KMS-11 (cell line): Measurements from ENCODE around the gene RBM28.

Experiments used
- H2AFZ ChIP-seq: fragments of 200-600 bp; sonication (generic); 2 replicates; pipeline ENCODE4 v1.6.1; 2016; ENCODE audit warnings: antibody characterized with exemption, mixed run types, low read depth
- H3K27ac ChIP-seq: fragments of 200-600 bp; sonication (generic); 2 replicates; pipeline ENCODE4 v1.6.1; 2016; ENCODE audit warnings: mild to moderate bottlenecking, mixed run types
- H3K27me3 ChIP-seq: fragments of 200-600 bp; sonication (generic); 2 replicates; pipeline ENCODE4 v1.6.1; 2017; ENCODE audit warnings: mild to moderate bottlenecking, low read depth, mixed run types, moderate library complexity; ENCODE audit not compliant: insufficient read depth
- H3K36me3 ChIP-seq: fragments of 200-600 bp; sonication (generic); 2 replicates; pipeline ENCODE4 v1.6.1; 2017; ENCODE audit warnings: mild to moderate bottlenecking, mixed run types; ENCODE audit not compliant: insufficient read depth
- H3K4me1 ChIP-seq: fragments of 200-600 bp; sonication (generic); 2 replicates; pipeline ENCODE4 v1.6.1; 2016; ENCODE audit warnings: mild to moderate bottlenecking, low read depth, mixed run types; ENCODE audit not compliant: poor library complexity, severe bottlenecking
- H3K4me2 ChIP-seq: fragments of 200-600 bp; sonication (generic); 2 replicates; pipeline ENCODE4 v1.7.0; 2016; ENCODE audit warnings: mild to moderate bottlenecking, mixed run types
- H3K4me3 ChIP-seq: fragments of 200-600 bp; sonication (generic); IDR thresholded peaks from 2 replicates; pipeline ENCODE4 v1.6.1; 2017; ENCODE audit warnings: low read depth, low read length, mixed read lengths; ENCODE audit not compliant: insufficient read depth
- H3K79me2 ChIP-seq: fragments of 200-600 bp; sonication (generic); 2 replicates; pipeline ENCODE4 v1.6.1; 2016; ENCODE audit warnings: low read depth, mixed run types; ENCODE audit not compliant: insufficient read depth
- H3K9ac ChIP-seq: fragments of 200-600 bp; sonication (generic); 2 replicates; pipeline ENCODE4 v1.6.1; 2016; ENCODE audit warnings: mild to moderate bottlenecking, mixed run types
- H4K20me1 ChIP-seq: fragments of 200-600 bp; sonication (generic); 2 replicates; pipeline ENCODE4 v1.6.1; 2016; ENCODE audit warnings: mild to moderate bottlenecking, mixed run types; ENCODE audit not compliant: insufficient read depth
- TF ChIP-seq, protein P1 (sequence below): fragments of 200-600 bp; sonication (generic); conservative IDR thresholded peaks from 2 replicates; pipeline ENCODE4 v1.6.1; 2017; ENCODE audit warnings: low read depth, mild to moderate bottlenecking, antibody characterized with exemption, low read length, moderate library complexity, mixed read lengths

RBM28 gene

DNA sequence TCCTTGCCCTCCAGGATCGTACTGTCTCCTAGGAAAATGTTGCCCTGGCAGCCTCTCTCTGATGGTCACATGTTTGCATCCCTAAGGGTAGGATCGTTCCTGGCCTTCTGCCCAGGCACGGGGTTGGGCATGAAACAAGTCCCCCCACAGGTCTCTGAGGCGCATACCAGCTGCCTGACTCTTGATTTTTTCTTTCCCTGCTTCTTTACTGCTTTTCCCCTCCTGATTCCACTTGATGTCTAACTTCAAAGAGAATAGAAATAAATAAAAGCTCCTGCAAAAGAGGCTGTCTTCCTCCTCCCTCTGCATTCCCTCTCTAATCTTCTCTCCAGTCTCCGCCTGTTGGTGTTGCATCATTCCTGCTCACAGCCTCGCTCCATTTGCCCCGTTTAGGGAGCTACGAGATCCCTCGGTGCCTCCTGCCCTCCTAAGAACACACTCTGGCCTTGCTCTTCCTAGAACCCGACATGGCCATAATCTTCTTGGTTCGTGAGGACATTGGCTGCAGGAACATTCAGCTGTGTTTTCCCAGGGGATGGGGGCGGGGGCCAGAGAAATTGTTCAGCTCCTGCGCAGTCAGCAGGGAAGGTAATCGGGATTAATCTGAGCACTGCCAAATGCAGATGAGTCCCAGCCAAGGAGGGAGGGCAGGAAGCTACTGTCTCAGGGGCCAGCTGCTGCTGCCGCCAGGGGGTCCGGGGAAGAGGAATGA is 76.7 kb downstream of the RBM28 start:
- Histone ChIP-seq H3K4me3 (no peak overlapping the region), H4K20me1 (no peaks in the 10 kb centered on the region), H3K9ac (no peak overlapping the region), H3K4me1 (no peaks in the 10 kb centered on the region), H3K79me2 (no peaks in the 10 kb centered on the region), H3K36me3 (no peaks in the 10 kb centered on the region), H3K4me2 (no peak overlapping the region), H3K27ac (no peak overlapping the region), H2AFZ (no peak overlapping the region), H3K27me3 (no peaks in the 10 kb centered on the region)
- TF ChIP-seq, protein P1, sequence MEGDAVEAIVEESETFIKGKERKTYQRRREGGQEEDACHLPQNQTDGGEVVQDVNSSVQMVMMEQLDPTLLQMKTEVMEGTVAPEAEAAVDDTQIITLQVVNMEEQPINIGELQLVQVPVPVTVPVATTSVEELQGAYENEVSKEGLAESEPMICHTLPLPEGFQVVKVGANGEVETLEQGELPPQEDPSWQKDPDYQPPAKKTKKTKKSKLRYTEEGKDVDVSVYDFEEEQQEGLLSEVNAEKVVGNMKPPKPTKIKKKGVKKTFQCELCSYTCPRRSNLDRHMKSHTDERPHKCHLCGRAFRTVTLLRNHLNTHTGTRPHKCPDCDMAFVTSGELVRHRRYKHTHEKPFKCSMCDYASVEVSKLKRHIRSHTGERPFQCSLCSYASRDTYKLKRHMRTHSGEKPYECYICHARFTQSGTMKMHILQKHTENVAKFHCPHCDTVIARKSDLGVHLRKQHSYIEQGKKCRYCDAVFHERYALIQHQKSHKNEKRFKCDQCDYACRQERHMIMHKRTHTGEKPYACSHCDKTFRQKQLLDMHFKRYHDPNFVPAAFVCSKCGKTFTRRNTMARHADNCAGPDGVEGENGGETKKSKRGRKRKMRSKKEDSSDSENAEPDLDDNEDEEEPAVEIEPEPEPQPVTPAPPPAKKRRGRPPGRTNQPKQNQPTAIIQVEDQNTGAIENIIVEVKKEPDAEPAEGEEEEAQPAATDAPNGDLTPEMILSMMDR: no peak

DNA sequence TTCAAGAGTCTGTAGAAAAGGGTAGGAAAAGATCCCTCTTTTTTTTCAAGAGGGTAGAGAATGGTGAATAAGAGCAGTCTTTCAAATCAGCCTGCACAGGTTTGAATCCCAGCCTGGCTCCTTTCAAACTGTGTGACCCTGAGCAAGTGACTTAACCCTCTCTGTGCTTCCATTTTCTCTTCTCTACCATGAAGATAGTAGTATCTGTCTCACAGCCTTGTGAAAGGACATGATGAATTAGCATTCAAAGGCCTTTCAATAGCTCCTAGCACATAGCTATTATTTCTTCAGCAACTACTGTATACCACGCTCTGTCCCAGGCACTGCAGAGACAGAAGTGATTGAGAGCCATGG is 77.2 kb downstream of the RBM28 start:
- Histone ChIP-seq H2AFZ (no peak overlapping the region), H4K20me1 (no peaks in the 10 kb centered on the region), H3K27ac (no peak overlapping the region), H3K79me2 (no peaks in the 10 kb centered on the region), H3K4me1 (no peaks in the 10 kb centered on the region), H3K9ac (no peak overlapping the region), H3K27me3 (no peaks in the 10 kb centered on the region), H3K4me2 (no peak overlapping the region), H3K36me3 (no peaks in the 10 kb centered on the region), H3K4me3 (no peak overlapping the region)
- TF ChIP-seq, protein P1: no peak

DNA sequence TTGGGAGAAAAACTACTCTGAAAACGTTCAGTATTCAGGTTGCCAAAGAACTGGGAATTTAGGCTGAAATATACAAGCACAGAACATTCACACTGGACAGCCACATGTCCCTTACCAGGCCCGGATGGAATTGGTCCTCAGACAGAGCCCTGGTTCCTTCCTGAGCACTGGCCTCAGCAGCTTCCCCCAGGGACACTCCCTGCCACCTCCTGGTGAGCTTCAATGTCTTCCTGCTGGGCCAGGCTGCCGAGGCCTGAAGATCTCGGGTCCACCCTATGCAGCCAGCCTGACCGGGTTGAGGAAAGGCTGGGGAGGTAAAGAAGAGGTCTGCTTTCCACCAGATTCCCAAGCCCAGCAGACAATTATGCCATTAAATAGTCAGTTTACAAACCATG is 77.8 kb downstream of the RBM28 start:
- Histone ChIP-seq H3K27me3 (no peaks in the 10 kb centered on the region), H3K36me3 (no peaks in the 10 kb centered on the region), H3K4me1 (no peaks in the 10 kb centered on the region), H3K4me2 (no peak overlapping the region), H3K79me2 (no peaks in the 10 kb centered on the region), H3K4me3 (no peak overlapping the region), H2AFZ (no peak overlapping the region), H3K27ac (no peak overlapping the region), H4K20me1 (no peaks in the 10 kb centered on the region), H3K9ac (no peak overlapping the region)
- TF ChIP-seq, protein P1: no peak

DNA sequence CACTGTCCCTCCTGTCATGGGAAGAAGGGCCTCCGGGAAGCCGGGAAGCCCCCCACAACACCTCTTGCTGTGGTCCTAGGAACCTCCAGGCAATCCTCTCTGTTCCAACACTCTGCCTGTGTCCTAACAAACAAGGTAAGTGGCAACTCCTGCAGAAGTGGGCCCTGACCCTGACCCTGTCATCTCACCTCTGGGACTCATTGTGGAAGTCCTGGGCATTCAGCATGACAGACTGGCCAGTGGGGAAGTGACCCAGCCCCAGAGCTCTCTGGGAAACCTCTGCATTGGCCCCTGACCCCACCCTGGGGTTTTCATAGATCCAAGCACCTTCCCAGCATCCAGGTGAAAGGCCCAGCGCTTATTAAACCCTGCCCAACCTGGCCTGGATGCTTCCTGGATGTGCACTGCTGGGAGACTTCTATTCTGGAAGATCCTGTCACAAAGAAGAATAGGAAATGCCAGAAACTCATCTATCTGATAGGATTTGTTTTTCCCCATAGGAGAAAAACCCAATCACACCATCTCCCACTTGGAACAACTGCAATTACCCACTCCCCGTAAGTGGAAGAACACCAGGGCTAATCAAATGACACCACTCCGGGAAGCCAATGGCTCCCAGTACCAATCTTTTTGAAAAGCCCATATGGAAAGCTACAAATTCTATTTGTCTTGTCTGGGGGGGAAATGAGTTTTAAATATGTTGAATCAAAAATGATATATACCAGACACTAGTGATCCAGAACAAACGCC is 78.4 kb downstream of the RBM28 start:
- TF ChIP-seq, protein P1: no peak
- H3K9ac ChIP-seq: no peak overlapping the region
- no peak overlapping the region for H3K27ac ChIP-seq
- no peaks in the 10 kb centered on the region for H4K20me1 ChIP-seq
- no peaks in the 10 kb centered on the region for H3K79me2 ChIP-seq
- H3K4me2 ChIP-seq: no peak overlapping the region
- no peak overlapping the region for H2AFZ ChIP-seq
- no peak overlapping the region for H3K4me3 ChIP-seq
- no peaks in the 10 kb centered on the region for H3K4me1 ChIP-seq
- no peaks in the 10 kb centered on the region for H3K27me3 ChIP-seq
- H3K36me3 ChIP-seq: no peaks in the 10 kb centered on the region
